GM18861 (cell line): Measurements from ENCODE around the gene APOA1.

Experiments
- ATAC-seq: cut with Tn5 transposase; IDR thresholded peaks from one replicate; pipeline ENCODE4 v1.9.1; 2021; ENCODE audit not compliant: unreplicated experiment

APOA1 gene

GRCh38 chr11:116859175-116859574 lies 21.8 kb upstream of the APOA1 start:
- ATAC-seq: no peak

- ATAC-seq: no peak
Measured at GRCh38 chr11:116857936-116858335, 20.5 kb upstream of the APOA1 start.

- ATAC-seq: no peak
Measured at GRCh38 chr11:116857316-116857715, 19.9 kb upstream of the APOA1 start.

- no peak for ATAC-seq
Measured at GRCh38 chr11:116856423-116856822, 19.0 kb upstream of the APOA1 start.

GRCh38 chr11:116855413-116855812 lies 18.0 kb upstream of the APOA1 start:
- ATAC-seq: no peak

GRCh38 chr11:116853461-116854073 lies 16.1 kb upstream of the APOA1 start:
- ATAC-seq: peak; percentile 91

- peak; percentile 31 for ATAC-seq
Measured at GRCh38 chr11:116852261-116853031, 15.0 kb upstream of the APOA1 start.

- no peak for ATAC-seq
Measured at GRCh38 chr11:116851626-116852025, 14.2 kb upstream of the APOA1 start.

GRCh38 chr11:116849486-116849885 lies 12.1 kb upstream of the APOA1 start:
- no peak for ATAC-seq

GRCh38 chr11:116849060-116849459 lies 11.6 kb upstream of the APOA1 start:
- no peak for ATAC-seq

GRCh38 chr11:116847612-116848011 lies 10.2 kb upstream of the APOA1 start:
- no peak for ATAC-seq

GRCh38 chr11:116844722-116845121 lies 7.3 kb upstream of the APOA1 start:
- ATAC-seq: no peak

- no peak for ATAC-seq
Measured at GRCh38 chr11:116843661-116844060, 6.2 kb upstream of the APOA1 start.

GRCh38 chr11:116842909-116843308 lies 5.5 kb upstream of the APOA1 start:
- ATAC-seq: no peak

GRCh38 chr11:116842117-116842516 lies 4.7 kb upstream of the APOA1 start:
- ATAC-seq: no peak

- no peak for ATAC-seq
Measured at GRCh38 chr11:116840746-116841296, 3.4 kb upstream of the APOA1 start.

GRCh38 chr11:116840224-116840745 lies 2.9 kb upstream of the APOA1 start:
- no peak for ATAC-seq

- no peak for ATAC-seq
Measured at GRCh38 chr11:116838321-116839084, 1.1 kb upstream of the APOA1 start.

- no peak for ATAC-seq
Measured at GRCh38 chr11:116836632-116836991, 810 bp downstream of the APOA1 start.

- peak; percentile 80 for ATAC-seq
Measured at GRCh38 chr11:116835791-116836631, 1.4 kb downstream of the APOA1 start.
